Endothelial cell of umbilical vein (primary cell): ENCODE data around the gene MARK2. TPM values are rescaled to one million over a fixed set of nuclear protein-coding genes. Genes with fewer than 3 reads are reported as not detected.

Experiments used
- BruUV-seq: library from RNA; stranded (reverse); fragments of 400-500 nt; replicated peaks from 2 replicates; lab custom pipeline; 2021; lab: Mats Ljungman, UMichigan
- CTCF ChIA-PET: fragments of 300-600, 350-600 bp; sonication (Branson Sonifier 250); formaldehyde crosslinking; loops from one replicate; lab custom pipeline; 2021; ENCODE audit warnings: antibody characterized with exemption, inconsistent platforms; lab: Charles Lee
- POLR2A ChIA-PET: fragments of 300-600, 350-600 bp; sonication (Branson Sonifier 250); formaldehyde crosslinking; loops from one replicate; lab custom pipeline; 2021; ENCODE audit warnings: antibody characterized with exemption, inconsistent platforms; lab: Charles Lee
- DNase-seq: peaks from one replicate; pipeline ENCODE4 v3.0.0-alpha.2; 2011; ENCODE audit warnings: low read depth, low spot score
- FAIRE-seq: peaks from 2 replicates; lab custom pipeline; 2011; peaks lifted over from hg19 to GRCh38; lab: Jason Lieb, UNC
- H2AFZ ChIP-seq: 2 replicates; pipeline ENCODE4 v1.6.0; 2012; ENCODE audit warnings: low read depth, low read length, control low read depth, inconsistent platforms
- H3K27ac ChIP-seq: 2 replicates; pipeline ENCODE4 v1.5.1; 2011; ENCODE audit warnings: low read depth, mild to moderate bottlenecking, control low read depth, low read length, moderate library complexity; ENCODE audit not compliant: insufficient read depth
- H3K27me3 ChIP-seq, 2 experiments: 2 replicates each; pipeline versions ENCODE4 v1.6.0 to v1.6.1; 2011; ENCODE audit warnings: low read length in 2 of 2, mixed read lengths in 1 of 2; ENCODE audit not compliant: control insufficient read depth in 2 of 2, insufficient read depth in 2 of 2
- H3K36me3 ChIP-seq, 2 experiments: 2 replicates in 1 of 2; 3 replicates in 1 of 2; pipeline ENCODE4 v1.5.1; 2011; ENCODE audit warnings: low read length in 2 of 2, mild to moderate bottlenecking in 1 of 2, moderate library complexity in 1 of 2; ENCODE audit not compliant: control insufficient read depth in 2 of 2, insufficient read depth in 2 of 2; ENCODE audit errors: extremely low read depth in 1 of 2
- H3K4me1 ChIP-seq: 3 replicates; pipeline ENCODE4 v1.5.1; 2011; ENCODE audit warnings: mild to moderate bottlenecking, low read length; ENCODE audit not compliant: control insufficient read depth, insufficient read depth; ENCODE audit errors: extremely low read depth
- H3K4me2 ChIP-seq: 2 replicates; pipeline ENCODE4 v1.6.1; 2011; ENCODE audit warnings: low read length, control low read depth, mixed read lengths; ENCODE audit not compliant: insufficient read depth
- H3K4me3 ChIP-seq, 3 experiments: fragments of 200-600 bp in 1 of 3; sonication (generic), shearing (Covaris generic) in 1 of 3; replicated peaks in 1 of 3; 2 replicates each; pipeline ENCODE4 v1.5.1; 2011 to 2016; ENCODE audit warnings: control low read depth in 3 of 3, low read length in 3 of 3, mild to moderate bottlenecking in 2 of 3, inconsistent platforms in 1 of 3, low read depth in 1 of 3, moderate library complexity in 1 of 3; ENCODE audit not compliant: insufficient read depth in 1 of 3
- H3K79me2 ChIP-seq: 2 replicates; pipeline ENCODE4 v1.6.0; 2012; ENCODE audit warnings: low read length, inconsistent platforms; ENCODE audit not compliant: control insufficient read depth, insufficient read depth
- H3K9ac ChIP-seq: replicated peaks from 2 replicates; pipeline ENCODE3; 2011; ENCODE audit warnings: low read length, control low read depth; ENCODE audit not compliant: insufficient read depth; ENCODE audit errors: extremely low read depth
- H3K9me1 ChIP-seq: replicated peaks from 3 replicates; pipeline ENCODE4 v1.6.0; 2011; ENCODE audit warnings: mild to moderate bottlenecking, low read length; ENCODE audit not compliant: control insufficient read depth, insufficient read depth; ENCODE audit errors: extremely low read depth
- H3K9me3 ChIP-seq: replicated peaks from 2 replicates; pipeline ENCODE4 v1.5.1; 2012; ENCODE audit warnings: low read length, inconsistent platforms; ENCODE audit not compliant: control insufficient read depth, insufficient read depth
- H4K20me1 ChIP-seq: replicated peaks from 2 replicates; pipeline ENCODE3; 2011; ENCODE audit warnings: mild to moderate bottlenecking, low read length; ENCODE audit not compliant: control insufficient read depth, insufficient read depth; ENCODE audit errors: extremely low read depth
- EZH2 ChIP-seq: IDR thresholded peaks from 2 replicates; pipeline ENCODE4 v1.6.1; 2012; ENCODE audit warnings: borderline replicate concordance, low read depth, mild to moderate bottlenecking, moderate library complexity, low read length, inconsistent platforms; ENCODE audit not compliant: severe bottlenecking
- FOS ChIP-seq: IDR thresholded peaks from 2 replicates; pipeline ENCODE4 v1.6.1; 2011; ENCODE audit warnings: mild to moderate bottlenecking, low read length, moderate library complexity, borderline replicate concordance; ENCODE audit not compliant: insufficient read depth
- GATA2 ChIP-seq: IDR thresholded peaks from 2 replicates; pipeline ENCODE4 v1.7.0; 2011; ENCODE audit warnings: low read depth, mild to moderate bottlenecking, moderate library complexity, mixed read lengths, low read length; ENCODE audit not compliant: insufficient read length, insufficient read depth
- JUN ChIP-seq: IDR thresholded peaks from 2 replicates; pipeline ENCODE4 v1.6.1; 2011; ENCODE audit warnings: borderline replicate concordance, low read depth; ENCODE audit not compliant: insufficient read length, insufficient read depth
- MYC ChIP-seq: IDR thresholded peaks from one replicate; pipeline ENCODE4 v1.6.1; 2011; ENCODE audit warnings: mild to moderate bottlenecking, low read depth, low read length
- POLR2A ChIP-seq: IDR thresholded peaks from 2 replicates; pipeline ENCODE4 v1.6.1; 2012; ENCODE audit warnings: low read depth, mild to moderate bottlenecking, control low read depth, low read length
- POLR2AphosphoS5 ChIP-seq: IDR thresholded peaks from 2 replicates; pipeline ENCODE4 v1.6.1; 2012; ENCODE audit warnings: low read depth, mild to moderate bottlenecking, control low read depth, low read length, moderate library complexity; ENCODE audit not compliant: insufficient read depth
- dilution Hi-C: fragments of 300-500 bp; cut with MboI; formaldehyde crosslinking; loops from one replicate; pipeline ENCODE4 v1.15.0; 2019; ENCODE audit warnings: low sequenced_read_pairs; ENCODE audit not compliant: extremely low pct_ligation_motif_present
- intact Hi-C: fragments of 100-400 bp; cut with micrococcal nuclease; formaldehyde crosslinking; loops from one replicate; pipeline ENCODE4 v1.10.0; 2022
- polyA plus RNA-seq, 4 experiments: library from polyadenylated mRNA; depleted of rRNA in 3 of 4; stranded (reverse) in 3 of 4; unstranded in 1 of 4; fragments of >200 nt; gene quantifications; 2 replicates each; pipeline versions ENCODE4 v1.2.1 to v1.2.3, GENCODE V29; 2011 to 2012; ENCODE audit warnings: missing spikeins in 1 of 4
- total RNA-seq: library from RNA; stranded (reverse); gene quantifications from 2 replicates; pipeline ENCODE4 v1.2.3, GENCODE V29; 2021
- TF ChIP-seq, protein P1 (sequence below): IDR thresholded peaks from 2 replicates; pipeline ENCODE4 v1.6.1; 2011; ENCODE audit not compliant: insufficient read depth, insufficient read length
- TF ChIP-seq, protein P2 (sequence below), 2 donors: IDR thresholded peaks; 1 replicate in 1 of 2; 2 replicates in 1 of 2; pipeline ENCODE4 v1.5.1; 2011; ENCODE audit warnings: low read length in 2 of 2, mild to moderate bottlenecking in 2 of 2, moderate library complexity in 2 of 2, control low read depth in 1 of 2, inconsistent platforms in 1 of 2, low read depth in 1 of 2; ENCODE audit not compliant: insufficient read depth in 1 of 2; ENCODE audit errors: extremely low read depth in 1 of 2

Gene MARK2
- total and polyA plus RNA-seq, 2 donors (not counting 3 experiments of a cell fraction or from before 2014, with no cell fraction given): 16.6 to 34.7 TPM

DNA sequence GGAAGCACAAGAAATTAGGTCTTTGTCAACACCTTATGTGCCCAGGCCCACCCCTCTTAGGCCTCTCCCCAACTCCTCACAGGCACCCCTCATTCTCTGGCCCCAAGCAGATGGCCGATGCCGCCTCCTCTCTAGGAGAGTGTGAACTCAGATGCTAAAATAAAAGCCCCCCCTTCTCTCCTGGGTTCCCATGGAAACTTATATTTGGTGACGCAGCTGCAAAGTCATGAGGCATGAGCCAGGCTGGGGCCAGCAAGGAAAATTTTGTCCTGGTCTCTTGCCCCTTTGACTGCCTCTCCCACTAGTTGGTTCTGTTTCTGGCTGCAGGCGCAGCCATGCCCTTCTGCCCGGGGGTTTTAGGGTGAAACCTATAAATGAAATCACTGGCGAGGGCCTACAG, 66.3 kb downstream of the MARK2 start:
- no peak for DNase-seq
- Histone ChIP-seq H2AFZ (no peak overlapping the region), H3K79me2 (no peaks in the 10 kb centered on the region), H3K36me3 (peaks cover 6 to 60% of the 10 kb centered on the region in 2 experiments), H3K27me3 (no peaks in the 10 kb centered on the region), H3K4me3 (no peak overlapping the region), H3K9ac (no peak overlapping the region), H3K9me1 (no peaks in the 10 kb centered on the region), H3K4me2 (no peak overlapping the region), H3K27ac (no peak overlapping the region), H4K20me1 (no peaks in the 10 kb centered on the region), H3K4me1 (no peaks in the 10 kb centered on the region), H3K9me3 (no peaks in the 10 kb centered on the region)
- no peak for FAIRE-seq
- POLR2A ChIA-PET: interaction anchor here (0.7 kb wide), 1 partner anchor 38 kb away, joined by 3 read pairs; no protein-coding TSS in a partner anchor
- dilution Hi-C loops (no loop called here), intact Hi-C loops (no loop called here)
- no TSS peak for BruUV-seq
- CTCF ChIA-PET: no interaction called here
- TF ChIP-seq JUN (no peak), FOS (no peak), MYC (no peak), GATA2 (no peak), EZH2 (no peak), POLR2AphosphoS5 (no peak), POLR2A (no peak)
- TF ChIP-seq, protein P1, sequence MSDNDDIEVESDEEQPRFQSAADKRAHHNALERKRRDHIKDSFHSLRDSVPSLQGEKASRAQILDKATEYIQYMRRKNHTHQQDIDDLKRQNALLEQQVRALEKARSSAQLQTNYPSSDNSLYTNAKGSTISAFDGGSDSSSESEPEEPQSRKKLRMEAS: no peak
- TF ChIP-seq, protein P2, sequence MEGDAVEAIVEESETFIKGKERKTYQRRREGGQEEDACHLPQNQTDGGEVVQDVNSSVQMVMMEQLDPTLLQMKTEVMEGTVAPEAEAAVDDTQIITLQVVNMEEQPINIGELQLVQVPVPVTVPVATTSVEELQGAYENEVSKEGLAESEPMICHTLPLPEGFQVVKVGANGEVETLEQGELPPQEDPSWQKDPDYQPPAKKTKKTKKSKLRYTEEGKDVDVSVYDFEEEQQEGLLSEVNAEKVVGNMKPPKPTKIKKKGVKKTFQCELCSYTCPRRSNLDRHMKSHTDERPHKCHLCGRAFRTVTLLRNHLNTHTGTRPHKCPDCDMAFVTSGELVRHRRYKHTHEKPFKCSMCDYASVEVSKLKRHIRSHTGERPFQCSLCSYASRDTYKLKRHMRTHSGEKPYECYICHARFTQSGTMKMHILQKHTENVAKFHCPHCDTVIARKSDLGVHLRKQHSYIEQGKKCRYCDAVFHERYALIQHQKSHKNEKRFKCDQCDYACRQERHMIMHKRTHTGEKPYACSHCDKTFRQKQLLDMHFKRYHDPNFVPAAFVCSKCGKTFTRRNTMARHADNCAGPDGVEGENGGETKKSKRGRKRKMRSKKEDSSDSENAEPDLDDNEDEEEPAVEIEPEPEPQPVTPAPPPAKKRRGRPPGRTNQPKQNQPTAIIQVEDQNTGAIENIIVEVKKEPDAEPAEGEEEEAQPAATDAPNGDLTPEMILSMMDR (IDR thresholded peaks at IDR 0.05; ENCODE audit: extremely low read depth in 1 of 2, insufficient read depth in 1 of 2, low read depth in 1 of 2, low read length in 2 of 2): no peak
